Activated CD4-positive, alpha-beta T cell treated with anti-CD3 and anti-CD28 coated beads for 4 hours (primary cell): ENCODE measurements around the gene CSTF3.

Source experiments
- DNase-seq, 2 donors: peaks; one replicate each; pipeline ENCODE4 v3.0.0-alpha.2; 2020

CSTF3 gene

DNA sequence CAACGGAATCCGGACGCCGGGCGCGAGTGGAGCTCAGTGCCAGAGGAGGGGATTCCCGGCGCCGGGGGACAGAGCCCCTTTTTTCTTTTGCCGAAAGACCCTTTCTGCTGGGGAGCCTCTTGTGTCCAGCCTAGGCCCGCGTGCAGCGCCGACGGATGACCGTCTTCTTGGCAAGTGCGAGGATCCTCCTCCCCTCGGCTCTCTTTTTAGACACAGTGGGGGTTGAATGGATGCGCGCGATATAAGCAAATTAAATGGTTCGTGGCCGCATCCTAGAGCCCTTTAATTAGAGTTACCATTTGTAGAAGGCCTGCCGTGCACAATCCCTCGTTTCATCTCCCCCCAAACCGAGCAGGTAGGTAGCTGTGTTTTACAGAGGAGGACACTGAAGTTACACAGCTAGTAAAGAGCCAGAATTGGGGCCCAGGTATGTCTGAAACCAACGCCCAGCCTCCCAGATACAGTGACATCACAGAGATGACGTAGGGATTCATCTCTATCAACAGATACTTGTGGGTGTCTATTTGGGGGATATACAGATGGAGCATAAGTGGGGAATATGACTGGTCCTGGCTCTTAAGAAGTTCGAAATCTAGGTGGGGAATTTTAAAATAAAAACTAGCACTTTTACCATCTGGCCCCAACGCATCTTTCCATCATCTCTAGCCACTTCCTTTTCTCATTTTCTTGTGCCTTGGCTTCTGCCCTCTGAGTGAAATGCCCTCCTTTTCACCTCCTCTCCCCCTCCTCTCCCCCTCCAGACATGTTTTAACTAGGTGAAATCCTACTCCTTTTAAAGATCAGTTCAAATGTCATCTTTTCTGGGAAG lies 121.0 kb downstream of the CSTF3 start:
- DNase-seq, result peak; percentile 11 to 34

DNA sequence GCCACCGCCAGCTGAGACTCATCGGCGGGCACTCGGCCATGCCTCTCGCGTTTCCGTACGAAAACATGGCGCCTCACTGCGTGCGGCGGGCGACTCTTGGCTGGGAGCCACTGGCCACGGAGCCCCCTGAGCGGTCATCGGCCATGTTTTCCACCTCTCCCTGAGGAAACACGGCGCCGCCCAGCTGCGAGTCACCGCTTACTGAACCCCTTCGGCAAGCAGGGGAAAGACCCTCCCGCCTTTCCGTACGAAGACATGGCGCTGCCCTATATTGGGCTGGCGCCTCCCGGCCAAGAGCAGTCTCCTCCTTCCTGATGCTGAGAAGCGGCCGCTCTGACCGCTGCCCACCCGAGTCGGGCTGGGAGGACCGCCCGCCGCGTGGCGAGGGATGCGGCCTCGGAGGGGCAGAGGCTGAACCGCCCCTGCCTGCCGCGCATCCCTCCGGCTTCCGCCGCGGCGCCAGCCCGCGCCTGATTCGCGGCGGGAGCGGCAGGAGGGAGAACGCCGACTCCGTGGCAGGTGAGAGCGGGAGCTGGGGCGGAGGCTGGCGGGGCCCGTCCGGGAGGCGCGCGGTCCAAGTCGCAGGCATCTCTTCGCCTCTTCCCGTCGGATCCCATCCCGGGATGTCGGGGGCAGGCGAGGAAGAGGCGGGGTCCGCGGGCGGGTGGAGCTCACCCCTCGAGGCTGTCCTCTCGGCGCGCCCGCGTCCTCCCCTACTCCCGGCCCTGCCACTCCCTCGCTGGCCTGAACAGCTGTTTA lies 121.8 kb downstream of the CSTF3 start, which contains the start of gene TCP11L1:
TSS of gene TCP11L1 (plus strand) at position 299 of the 759 bp plus-strand sequence. CDS start 4,202 bp downstream, outside the sequence.
- peak; percentile 76 to 82 for DNase-seq

DNA sequence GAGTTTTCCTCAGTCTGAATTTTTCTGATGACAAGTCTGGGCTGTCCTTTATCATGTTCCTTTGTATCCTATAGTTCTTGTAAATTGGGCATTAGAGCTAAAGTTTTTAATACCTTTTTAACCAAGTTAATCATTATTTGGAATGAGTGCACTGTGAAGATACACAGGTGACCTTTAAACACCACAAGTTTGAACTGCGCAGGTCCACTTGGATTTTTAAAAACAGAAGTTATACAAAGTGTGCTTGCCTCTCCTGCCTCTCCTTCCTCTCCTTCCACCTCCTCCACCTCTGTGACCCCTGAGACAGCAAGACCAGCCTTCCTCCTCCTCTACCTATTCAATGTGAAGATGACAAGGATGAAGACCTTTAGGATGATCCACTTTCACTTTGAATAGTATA lies 126.3 kb downstream of the CSTF3 start:
- DNase-seq, result no peak
